Suppressor macrophage (primary cell): Measurements from ENCODE around the gene ANAPC2.
A peak's percentile ranks its signal among the peaks of the same experiment; 100 is the strongest.

Experiments used
- DNase-seq, 4 experiments: peaks; one replicate each; pipeline ENCODE4 v3.0.0-alpha.2; 2020 to 2022

The ANAPC2 gene

DNA sequence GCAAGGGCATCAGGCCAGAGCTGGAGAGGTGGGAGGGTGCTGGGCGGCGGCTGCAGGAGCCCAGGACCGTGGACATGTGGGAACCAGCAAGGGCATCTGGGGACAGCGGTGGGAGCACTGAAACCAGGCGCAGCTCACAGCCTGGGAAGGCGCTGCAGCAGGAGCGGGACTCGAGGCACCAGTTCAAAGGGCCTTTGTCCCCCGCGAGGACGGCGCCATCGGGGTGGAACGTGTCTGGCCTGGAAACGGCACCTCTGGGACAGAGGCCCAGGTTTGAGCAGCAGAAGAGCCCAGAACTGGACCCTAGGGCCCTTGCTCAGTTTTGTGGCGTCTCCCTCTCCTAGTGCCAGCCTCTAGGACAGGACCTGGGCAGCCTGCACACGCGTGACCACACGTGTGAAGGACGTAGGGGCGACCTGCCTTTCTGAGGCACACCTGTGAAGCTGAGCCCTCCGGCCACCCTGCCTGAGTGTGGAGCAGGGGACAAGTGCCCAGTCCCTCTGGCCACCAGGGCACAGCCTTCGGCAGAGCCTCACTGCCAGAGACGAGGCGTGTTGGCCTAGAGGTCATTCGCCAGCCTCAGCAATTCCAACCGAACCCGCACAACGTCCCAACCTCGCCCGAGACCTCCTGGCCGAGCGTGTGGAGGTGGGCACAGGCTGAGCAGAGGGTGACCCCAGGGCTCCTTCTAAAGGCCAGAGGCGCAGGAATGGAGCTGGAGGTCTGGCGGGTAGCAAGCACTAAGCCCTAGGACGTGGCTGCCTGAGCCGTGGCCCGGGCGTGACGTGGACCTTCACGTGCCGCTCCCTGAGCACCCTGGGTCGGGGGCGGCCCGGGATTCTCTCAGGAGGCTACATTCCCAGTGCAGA lies 14.3 kb downstream of the ANAPC2 start:
- no peak for DNase-seq

DNA sequence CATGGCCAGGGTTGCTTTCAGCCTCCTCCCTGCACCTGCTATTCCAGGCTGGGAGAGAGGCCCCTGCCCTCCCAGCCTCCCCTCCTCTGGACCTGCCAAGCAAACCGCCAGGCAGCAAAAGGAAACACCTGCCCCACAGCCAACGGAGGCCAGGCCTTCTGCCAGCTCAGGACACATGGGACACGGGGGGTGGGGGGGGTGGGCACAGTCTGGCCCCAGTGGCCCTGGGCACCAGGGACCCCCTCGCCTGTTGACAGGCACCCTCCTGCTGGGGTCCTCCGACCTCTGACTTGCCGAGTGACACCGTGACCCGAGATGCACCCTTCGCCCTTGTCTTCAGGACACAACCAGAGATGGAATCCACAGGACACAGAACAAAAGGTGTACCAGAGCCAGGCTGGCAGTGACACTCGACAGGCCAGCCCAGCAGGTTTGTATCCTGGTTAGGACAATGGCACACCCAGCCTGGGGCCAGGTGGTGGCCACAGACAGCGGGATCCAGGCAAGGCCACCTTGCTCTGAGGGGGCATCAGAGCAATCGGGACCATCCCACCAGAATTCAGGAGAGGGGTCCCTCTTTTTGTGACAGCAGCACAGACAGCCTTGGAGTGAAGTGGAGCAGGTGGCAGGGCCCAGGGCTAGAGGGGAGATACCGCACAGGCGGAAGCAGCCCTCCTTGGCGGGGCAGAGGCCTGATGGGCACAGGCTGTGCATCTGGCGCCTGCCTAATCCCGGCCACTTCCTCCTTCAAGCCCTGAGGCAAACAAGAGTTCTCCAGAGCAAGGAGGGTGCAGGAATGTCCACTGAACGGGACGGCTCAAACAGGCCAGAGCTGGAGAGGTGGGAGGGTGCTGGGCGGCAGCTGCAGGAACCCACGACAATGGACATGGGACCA lies 15.2 kb downstream of the ANAPC2 start:
- no peak for DNase-seq

DNA sequence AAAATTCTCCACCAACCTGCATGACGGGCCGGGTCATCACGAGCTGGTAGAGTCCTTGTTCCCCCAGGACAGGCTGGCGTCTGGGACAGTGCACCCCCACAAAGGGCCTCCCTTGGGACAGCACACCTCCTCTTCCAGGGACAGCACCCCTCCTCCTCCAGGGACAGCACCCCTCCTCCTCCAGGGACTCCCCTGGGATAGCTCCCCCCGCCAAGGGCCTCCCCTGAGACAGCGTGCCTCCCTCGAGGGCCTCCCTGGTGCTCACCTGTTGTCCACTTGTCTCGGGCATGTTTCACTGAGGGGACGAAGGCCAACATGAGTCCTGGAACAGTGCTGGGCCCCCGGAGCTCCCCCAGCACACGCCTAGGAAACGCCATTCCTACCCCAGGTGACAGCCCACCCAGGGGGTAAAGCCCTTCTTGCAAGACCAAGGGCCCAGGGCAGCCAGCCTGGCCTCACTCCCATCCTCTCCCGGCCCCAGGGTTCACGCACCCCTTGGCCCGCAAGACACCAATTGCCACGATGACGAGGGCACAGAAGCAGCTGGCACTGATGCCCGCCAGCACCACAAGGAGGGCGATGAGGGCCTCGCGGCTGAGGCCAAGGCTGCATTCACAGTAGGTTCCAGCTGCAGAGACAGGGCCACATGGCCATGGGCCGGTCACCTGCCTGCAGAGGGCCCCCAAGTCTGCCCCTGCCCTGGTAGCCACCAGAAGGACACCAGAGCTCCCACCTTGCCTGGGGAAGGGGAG lies 17.0 kb downstream of the ANAPC2 start:
- DNase-seq = no peak

- DNase-seq = no peak
These were observed 17.7 kb downstream of the ANAPC2 start for GRCh38 chr9:137170486-137171148.

DNA sequence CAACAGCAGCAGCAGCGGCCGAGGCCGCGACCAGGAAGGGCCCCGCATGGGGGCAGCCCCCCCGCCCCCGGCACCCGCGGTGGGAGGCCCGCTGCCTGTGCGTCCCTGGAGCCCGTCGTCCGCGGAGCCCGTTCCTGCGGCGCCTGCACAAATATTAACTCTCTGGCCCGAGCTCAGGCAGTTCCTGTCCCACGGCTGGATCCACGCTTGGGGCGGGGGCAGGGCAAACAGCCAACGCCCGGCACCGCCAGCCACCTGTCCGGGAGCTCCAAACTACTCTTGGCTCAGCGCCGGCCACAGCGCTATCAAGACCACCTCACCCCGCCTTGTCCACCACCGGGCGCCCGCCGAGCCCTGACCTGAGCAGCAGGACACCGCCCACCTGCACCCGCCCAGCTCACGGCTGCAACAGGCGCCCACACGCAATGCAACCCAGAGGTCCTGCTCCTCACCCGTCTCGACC lies 18.4 kb downstream of the ANAPC2 start, which contains the start of gene LRRC26:
Gene LRRC26 (minus strand): TSS at position 156 of the 463 bp plus-strand sequence. CDS start 108 bp downstream, at position 48.
- DNase-seq = no peak

DNA sequence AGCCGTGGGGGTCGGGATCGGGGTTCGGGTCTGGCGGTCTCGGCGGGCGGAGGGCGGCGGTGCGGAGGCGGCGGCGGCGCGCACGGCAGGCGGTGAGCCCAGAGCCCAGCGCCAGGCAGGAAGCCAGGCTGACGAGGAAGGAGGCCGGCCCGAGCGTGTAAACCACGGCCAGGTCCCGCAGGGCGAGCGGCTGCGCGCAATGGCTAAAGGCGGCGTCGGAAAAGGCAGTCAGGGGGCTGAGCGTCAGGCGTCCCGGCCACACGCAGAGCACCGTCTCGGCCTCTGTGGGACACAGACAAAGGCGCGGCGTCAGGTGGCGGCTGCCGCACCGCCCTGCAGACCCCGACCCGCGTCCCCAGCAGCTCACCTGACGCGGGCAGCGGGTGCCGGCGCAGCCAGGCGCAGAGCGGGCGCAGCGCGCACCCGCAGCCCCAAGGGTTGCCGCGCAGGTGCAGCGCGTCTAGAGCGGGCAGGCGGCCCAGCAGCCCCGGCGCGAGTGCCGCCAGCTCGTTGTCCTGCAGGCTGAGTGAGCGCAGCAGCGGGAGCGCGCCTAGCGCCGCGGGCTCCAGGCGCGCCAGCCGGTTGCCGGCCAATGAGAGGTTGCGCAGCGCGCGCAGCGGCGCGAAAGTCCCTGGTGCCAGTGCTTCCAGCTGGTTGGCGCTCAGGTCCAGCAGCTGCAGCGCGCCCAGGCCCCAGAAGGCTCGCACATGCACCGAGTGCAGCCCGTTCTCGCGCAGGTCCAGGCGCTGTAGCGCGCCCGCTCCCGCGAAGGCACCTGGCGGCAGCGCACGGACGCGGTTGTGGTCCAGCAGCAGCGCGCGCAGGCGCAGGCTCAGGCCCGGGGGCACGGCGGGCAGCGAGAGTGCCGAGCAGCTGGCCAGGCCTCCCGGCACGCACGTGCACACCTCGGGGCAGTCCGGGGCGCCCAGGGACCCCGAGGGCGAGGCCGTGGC lies 19.2 kb downstream of the ANAPC2 start:
- peak in 3 of 4 experiments; percentile 23 to 52 (median 27) for DNase-seq

DNA sequence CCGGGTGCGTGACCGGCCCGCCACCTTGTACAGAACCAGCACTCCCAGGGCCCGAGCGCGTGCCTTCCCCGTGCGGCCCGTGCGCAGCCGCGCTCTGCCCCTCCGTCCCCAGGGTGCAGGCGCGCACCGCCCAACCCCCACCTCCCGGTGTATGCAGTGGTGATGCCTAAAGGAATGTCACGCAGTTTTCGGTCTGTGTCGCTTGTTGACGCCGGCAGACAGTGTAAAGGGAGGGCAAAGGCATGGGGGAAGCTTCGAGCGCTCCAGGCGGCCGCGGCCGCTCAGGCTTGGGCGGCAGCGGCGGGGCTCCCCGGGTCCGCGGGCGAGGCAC lies 19.8 kb downstream of the ANAPC2 start:
- no peak for DNase-seq

- peak in 2 of 4 experiments; percentile 15 to 38 for DNase-seq
These were observed 20.4 kb downstream of the ANAPC2 start for GRCh38 chr9:137167747-137168572.

GRCh38 chr9:137167277-137167746 lies 21.0 kb downstream of the ANAPC2 start:
- no peak for DNase-seq

DNA sequence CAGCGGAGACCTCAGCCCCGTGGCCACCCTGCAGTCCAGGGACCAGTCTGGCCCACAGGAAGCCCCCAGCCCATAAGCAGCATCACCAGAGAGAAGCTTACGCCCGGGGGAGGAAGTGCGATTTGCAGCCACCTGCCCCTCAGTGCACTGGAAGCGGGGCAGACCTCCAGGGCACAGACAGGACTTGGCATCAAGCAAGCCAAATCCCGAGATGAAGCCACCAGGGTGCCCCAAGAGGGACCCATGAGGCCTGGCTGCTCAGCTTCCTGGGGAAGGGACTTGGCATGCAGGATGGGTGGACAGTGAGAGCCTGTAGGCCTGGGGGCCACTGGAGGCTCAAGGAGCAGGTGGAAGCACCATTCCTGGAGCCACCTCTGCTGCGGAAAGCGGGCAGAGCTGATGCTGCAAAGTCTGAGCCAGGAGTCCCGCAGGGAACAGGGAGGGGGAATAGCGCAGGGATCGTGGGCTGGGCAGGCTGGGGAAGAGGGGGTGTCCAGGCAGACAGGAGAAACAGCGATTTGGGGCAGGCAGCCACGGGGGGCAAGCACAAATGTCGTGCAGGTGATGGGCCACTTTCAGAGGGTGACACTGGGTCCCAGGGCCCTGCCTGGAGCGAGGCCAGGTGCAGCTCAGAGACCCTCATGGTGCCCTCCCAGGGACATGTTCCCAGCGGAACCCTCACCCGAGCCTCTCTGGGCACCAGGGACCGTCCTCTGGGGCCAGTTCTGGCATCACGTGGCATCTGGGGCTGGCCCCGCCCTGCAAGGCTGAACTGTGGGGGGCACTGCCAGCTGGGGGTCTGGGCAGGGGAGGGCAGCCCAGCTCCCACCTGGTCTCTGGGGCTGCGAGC lies 21.8 kb downstream of the ANAPC2 start:
- DNase-seq = no peak

- DNase-seq = no peak
These were observed 23.0 kb downstream of the ANAPC2 start for GRCh38 chr9:137165250-137165836.

- no peak for DNase-seq
These were observed 23.8 kb downstream of the ANAPC2 start for GRCh38 chr9:137164370-137165249.

DNA sequence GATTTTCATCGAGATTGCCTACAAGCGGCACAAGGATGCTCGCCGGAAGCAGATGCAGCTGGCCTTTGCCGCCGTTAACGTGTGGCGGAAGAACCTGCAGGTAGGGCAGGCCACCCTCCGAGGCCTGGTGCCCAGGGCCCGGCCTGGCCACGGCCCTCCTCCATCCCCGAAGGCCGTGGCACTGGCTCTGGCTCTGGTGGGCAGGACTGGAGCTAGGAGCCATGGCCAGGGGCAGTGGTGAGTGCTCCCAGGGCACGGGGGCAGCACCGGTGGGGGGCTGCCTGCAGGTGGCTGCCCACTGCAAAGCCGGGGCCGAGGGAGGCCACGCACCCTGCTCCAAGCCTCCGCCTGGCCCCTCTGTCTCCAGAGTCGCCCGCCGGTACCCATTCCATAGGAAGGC lies 24.6 kb downstream of the ANAPC2 start:
- no peak for DNase-seq

GRCh38 chr9:137163365-137163715 lies 25.0 kb downstream of the ANAPC2 start:
- peak in 3 of 4 experiments; percentile 10 to 35 (median 26) for DNase-seq

GRCh38 chr9:137162505-137163364 lies 25.6 kb downstream of the ANAPC2 start:
- peak in 3 of 4 experiments; percentile 13 to 32 (median 22) for DNase-seq
